HEK293 (cell line): ENCODE measurements around the gene CBLN4.

Source experiments
- RBAK ChIP-seq: fragments of 450-650 bp; formaldehyde crosslinking; IDR thresholded peaks from 2 replicates; pipeline ENCODE4 v1.5.1; 2016; ENCODE audit warnings: missing biosample characterization, missing genetic modification characterization
- TCF7L2 ChIP-seq: IDR thresholded peaks from 2 replicates; pipeline ENCODE4 v1.6.1; 2011; ENCODE audit warnings: low read depth, mild to moderate bottlenecking, inconsistent platforms, low read length, moderate library complexity, borderline replicate concordance
- TRIM28 ChIP-seq: IDR thresholded peaks from 2 replicates; pipeline ENCODE4 v1.6.1; 2011; ENCODE audit warnings: low read length, control low read depth, borderline replicate concordance
- ZBTB17 ChIP-seq: fragments of 450-650 bp; formaldehyde crosslinking; IDR thresholded peaks from 2 replicates; pipeline ENCODE4 v1.5.1; 2016; ENCODE audit warnings: missing biosample characterization, missing genetic modification characterization
- ZNF24 ChIP-seq: fragments of 450-650 bp; formaldehyde crosslinking; IDR thresholded peaks from 2 replicates; pipeline ENCODE4 v1.5.1; 2016; ENCODE audit warnings: missing biosample characterization, missing genetic modification characterization
- ZNF274 ChIP-seq, 2 experiments: fragments of 200-500 bp in 1 of 2; fragments of 450-650 bp in 1 of 2; sonication (Bioruptor generic) in 1 of 2; formaldehyde crosslinking in 1 of 2; IDR thresholded peaks; 2 replicates each; pipeline versions ENCODE4 v1.5.1 to v1.6.1; 2014 to 2016; ENCODE audit warnings: borderline replicate concordance in 1 of 2, inconsistent platforms in 1 of 2, low read length in 1 of 2, missing biosample characterization in 1 of 2, missing genetic modification characterization in 1 of 2
- ZNF701 ChIP-seq: fragments of 450-650 bp; formaldehyde crosslinking; IDR thresholded peaks from 2 replicates; pipeline ENCODE4 v1.5.1; 2016; ENCODE audit warnings: missing biosample characterization, missing genetic modification characterization
- ZNF830 ChIP-seq: fragments of 450-650 bp; IDR thresholded peaks from 2 replicates; pipeline ENCODE4 v1.5.0; 2018; ENCODE audit warnings: missing biosample characterization, missing genetic modification characterization, low read depth, mild to moderate bottlenecking, moderate library complexity
- TF ChIP-seq, protein P1 (sequence below): fragments of 450-650 bp; formaldehyde crosslinking; IDR thresholded peaks from 2 replicates; pipeline ENCODE4 v1.5.1; 2016; ENCODE audit warnings: missing biosample characterization, missing genetic modification characterization, low read depth
- TF ChIP-seq, protein P2 (sequence below): fragments of 450-650 bp; formaldehyde crosslinking; IDR thresholded peaks from 2 replicates; pipeline ENCODE4 v1.5.1; 2016; ENCODE audit warnings: missing biosample characterization, missing genetic modification characterization
- TF ChIP-seq, protein P3 (sequence below): fragments of 450-650 bp; formaldehyde crosslinking; IDR thresholded peaks from 2 replicates; pipeline ENCODE4 v1.5.1; 2016; ENCODE audit warnings: missing biosample characterization, missing genetic modification characterization
- TF ChIP-seq, protein P4 (sequence below): fragments of 450-650 bp; formaldehyde crosslinking; IDR thresholded peaks from 2 replicates; pipeline ENCODE4 v1.5.1; 2017; ENCODE audit warnings: missing biosample characterization, mild to moderate bottlenecking, missing genetic modification characterization, moderate library complexity

DNA sequence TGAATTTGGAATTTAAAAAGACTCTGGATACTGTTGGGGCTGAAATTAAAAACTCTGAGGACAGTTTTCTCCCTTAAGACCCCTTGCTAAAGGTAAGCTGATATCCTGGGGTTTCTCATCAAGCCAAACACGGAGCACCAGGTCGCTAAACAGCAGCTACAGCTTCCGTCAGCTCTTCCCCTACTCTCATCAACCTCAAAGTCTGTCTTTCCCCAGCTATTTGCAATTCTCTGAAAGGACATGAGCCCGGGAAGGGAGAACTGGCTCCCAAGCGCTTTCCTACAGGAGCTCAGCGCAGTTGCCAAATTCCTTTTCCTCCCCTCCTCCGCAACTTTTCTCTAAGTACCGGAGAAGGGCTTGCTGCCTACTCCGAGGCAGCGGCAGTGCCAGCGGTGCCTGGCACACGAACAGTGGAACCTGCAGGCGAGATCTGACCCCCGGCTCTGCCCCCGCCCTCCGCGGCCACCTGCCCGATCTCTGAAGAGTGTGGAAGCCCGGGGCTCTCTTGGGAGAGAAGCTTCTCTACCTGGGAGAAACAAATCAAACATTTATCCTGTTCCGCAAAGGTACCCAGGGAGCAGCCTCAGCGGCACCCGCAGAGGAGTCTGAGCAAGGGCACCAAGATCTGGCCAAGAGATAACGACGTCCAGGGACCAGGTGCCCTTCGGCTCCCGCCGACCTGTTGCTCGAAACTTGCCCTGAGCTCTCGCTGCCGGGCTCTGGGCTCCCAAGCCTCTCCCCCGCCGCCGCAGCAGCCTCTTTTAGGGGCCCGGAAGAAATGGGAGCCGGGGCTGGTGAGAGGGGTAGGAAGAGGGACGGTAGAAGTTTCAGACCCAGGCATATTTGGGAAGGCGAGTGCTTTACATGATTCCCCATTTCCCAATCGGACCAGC, 2.2 kb downstream of the CBLN4 start:
- TF ChIP-seq, protein P1, sequence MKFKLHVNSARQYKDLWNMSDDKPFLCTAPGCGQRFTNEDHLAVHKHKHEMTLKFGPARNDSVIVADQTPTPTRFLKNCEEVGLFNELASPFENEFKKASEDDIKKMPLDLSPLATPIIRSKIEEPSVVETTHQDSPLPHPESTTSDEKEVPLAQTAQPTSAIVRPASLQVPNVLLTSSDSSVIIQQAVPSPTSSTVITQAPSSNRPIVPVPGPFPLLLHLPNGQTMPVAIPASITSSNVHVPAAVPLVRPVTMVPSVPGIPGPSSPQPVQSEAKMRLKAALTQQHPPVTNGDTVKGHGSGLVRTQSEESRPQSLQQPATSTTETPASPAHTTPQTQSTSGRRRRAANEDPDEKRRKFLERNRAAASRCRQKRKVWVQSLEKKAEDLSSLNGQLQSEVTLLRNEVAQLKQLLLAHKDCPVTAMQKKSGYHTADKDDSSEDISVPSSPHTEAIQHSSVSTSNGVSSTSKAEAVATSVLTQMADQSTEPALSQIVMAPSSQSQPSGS (tag by site-specific recombination) = no peak
- TF ChIP-seq ZNF830 (tag by site-specific recombination) (no peak), ZBTB17 (tag by site-specific recombination) (no peak), TCF7L2 (no peak), RBAK (tag by site-specific recombination) (no peak), ZNF24 (tag by site-specific recombination) (no peak), ZNF701 (no peak), TRIM28 (no peak), ZNF274 (IDR thresholded peaks at IDR 0.05; ENCODE audit: low read length) (no peak), ZNF274 (tag by site-specific recombination; IDR thresholded peaks at IDR 0.05; ENCODE audit: borderline replicate concordance) (no peak)
- TF ChIP-seq, protein P2, sequence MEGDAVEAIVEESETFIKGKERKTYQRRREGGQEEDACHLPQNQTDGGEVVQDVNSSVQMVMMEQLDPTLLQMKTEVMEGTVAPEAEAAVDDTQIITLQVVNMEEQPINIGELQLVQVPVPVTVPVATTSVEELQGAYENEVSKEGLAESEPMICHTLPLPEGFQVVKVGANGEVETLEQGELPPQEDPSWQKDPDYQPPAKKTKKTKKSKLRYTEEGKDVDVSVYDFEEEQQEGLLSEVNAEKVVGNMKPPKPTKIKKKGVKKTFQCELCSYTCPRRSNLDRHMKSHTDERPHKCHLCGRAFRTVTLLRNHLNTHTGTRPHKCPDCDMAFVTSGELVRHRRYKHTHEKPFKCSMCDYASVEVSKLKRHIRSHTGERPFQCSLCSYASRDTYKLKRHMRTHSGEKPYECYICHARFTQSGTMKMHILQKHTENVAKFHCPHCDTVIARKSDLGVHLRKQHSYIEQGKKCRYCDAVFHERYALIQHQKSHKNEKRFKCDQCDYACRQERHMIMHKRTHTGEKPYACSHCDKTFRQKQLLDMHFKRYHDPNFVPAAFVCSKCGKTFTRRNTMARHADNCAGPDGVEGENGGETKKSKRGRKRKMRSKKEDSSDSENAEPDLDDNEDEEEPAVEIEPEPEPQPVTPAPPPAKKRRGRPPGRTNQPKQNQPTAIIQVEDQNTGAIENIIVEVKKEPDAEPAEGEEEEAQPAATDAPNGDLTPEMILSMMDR (tag by site-specific recombination) = no peak
- TF ChIP-seq, protein P3, sequence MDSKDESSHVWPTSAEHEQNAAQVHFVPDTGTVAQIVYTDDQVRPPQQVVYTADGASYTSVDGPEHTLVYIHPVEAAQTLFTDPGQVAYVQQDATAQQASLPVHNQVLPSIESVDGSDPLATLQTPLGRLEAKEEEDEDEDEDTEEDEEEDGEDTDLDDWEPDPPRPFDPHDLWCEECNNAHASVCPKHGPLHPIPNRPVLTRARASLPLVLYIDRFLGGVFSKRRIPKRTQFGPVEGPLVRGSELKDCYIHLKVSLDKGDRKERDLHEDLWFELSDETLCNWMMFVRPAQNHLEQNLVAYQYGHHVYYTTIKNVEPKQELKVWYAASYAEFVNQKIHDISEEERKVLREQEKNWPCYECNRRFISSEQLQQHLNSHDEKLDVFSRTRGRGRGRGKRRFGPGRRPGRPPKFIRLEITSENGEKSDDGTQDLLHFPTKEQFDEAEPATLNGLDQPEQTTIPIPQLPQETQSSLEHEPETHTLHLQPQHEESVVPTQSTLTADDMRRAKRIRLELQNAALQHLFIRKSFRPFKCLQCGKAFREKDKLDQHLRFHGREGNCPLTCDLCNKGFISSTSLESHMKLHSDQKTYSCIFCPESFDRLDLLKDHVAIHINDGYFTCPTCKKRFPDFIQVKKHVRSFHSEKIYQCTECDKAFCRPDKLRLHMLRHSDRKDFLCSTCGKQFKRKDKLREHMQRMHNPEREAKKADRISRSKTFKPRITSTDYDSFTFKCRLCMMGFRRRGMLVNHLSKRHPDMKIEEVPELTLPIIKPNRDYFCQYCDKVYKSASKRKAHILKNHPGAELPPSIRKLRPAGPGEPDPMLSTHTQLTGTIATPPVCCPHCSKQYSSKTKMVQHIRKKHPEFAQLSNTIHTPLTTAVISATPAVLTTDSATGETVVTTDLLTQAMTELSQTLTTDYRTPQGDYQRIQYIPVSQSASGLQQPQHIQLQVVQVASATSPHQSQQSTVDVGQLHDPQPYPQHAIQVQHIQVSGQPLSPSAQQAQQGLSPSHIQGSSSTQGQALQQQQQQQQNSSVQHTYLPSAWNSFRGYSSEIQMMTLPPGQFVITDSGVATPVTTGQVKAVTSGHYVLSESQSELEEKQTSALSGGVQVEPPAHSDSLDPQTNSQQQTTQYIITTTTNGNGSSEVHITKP (tag by site-specific recombination) = no peak
- TF ChIP-seq, protein P4, sequence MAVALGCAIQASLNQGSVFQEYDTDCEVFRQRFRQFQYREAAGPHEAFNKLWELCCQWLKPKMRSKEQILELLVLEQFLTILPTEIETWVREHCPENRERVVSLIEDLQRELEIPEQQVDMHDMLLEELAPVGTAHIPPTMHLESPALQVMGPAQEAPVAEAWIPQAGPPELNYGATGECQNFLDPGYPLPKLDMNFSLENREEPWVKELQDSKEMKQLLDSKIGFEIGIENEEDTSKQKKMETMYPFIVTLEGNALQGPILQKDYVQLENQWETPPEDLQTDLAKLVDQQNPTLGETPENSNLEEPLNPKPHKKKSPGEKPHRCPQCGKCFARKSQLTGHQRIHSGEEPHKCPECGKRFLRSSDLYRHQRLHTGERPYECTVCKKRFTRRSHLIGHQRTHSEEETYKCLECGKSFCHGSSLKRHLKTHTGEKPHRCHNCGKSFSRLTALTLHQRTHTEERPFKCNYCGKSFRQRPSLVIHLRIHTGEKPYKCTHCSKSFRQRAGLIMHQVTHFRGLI = no peak
